Ramos (cell line): ENCODE results near the gene TIMM17B.
"Not testable (repeated sequence)": the region's sequence is repeated elsewhere in the genome, so short reads cannot be mapped to it uniquely, and the experiment has no call there.

Source experiments
- in situ Hi-C: fragments of 300-500 bp; cut with MboI; formaldehyde crosslinking; loops from one replicate; pipeline ENCODE4 v1.14.3; 2022; ENCODE audit warnings: low sequenced_read_pairs; ENCODE audit not compliant: unreplicated experiment

TIMM17B gene

GRCh38 chrX:48899078-48899410 lies 1.5 kb upstream of the TIMM17B start:
- in situ Hi-C loops, result no loop called here

DNA sequence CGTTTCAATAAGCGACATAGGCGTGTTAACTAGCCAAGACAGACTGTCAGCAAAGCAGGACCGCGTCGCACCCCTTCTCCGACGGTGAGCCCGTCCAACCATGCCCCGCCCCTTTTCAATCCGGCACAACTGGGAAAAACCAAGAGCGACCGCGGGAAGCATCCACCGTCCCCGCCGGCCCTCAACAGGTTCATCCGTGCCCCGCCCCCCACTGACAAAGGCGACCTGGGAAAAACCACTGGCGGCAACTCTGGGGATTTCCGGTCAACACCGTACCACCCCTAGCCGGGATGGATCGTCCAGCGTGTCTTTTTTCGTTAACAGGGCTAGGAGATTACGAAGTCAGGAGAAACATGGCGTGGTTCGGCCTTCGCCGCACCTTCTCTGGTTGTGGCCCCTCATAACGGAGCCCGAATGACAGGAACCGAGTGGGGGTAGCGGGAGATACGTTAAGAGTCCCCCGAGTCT lies 377 bp downstream of the TIMM17B start:
- in situ Hi-C loops, result no loop called here

DNA sequence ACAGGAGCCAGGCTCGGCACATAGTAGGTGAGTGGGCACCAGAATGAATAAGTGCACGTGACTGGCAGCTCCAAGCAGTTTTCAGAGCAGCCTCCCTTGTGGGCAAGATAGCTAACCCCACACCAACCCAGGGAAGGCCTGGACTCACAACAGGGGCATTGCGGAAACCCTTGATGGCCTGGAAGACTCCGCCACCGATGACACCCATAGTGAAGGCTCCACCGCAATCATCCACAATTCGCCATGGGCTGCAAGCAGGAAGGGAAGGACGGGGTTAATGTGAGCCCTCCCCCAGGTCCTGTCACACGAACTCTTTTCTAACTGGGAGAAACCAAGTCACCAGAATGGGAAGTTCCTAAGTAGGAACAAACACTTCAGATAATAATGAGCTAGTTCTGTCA lies 957 bp downstream of the TIMM17B start:
- in situ Hi-C loops, result no loop called here

- in situ Hi-C loops, result no loop called here
Observed at GRCh38 chrX:48894891-48895290, 2.7 kb downstream of the TIMM17B start.

- in situ Hi-C loops, result no loop called here
Observed at GRCh38 chrX:48893556-48894348, 3.8 kb downstream of the TIMM17B start.

DNA sequence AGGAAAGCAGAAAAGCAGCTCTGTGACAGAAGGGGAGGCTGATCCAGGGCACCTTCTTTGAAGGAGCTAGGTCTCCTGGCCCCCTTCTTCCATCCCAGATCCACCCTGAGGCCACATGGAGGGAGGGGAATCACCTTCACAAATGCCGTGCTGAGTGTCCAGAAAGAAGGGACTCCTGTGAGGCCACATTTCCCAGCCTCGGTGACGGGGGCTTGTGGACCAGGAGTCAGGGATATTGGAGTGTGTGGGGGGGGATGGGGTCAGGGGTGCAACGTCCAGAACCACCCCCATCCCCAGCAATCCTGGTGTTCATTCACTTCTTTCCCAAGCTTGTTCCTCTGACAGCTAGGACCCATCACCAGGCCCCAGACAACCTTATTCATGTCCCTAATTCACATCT lies 4.7 kb downstream of the TIMM17B start:
- in situ Hi-C loops, result no loop called here

- in situ Hi-C loops, result no loop called here
Observed at GRCh38 chrX:48891402-48892288, 5.9 kb downstream of the TIMM17B start.

DNA sequence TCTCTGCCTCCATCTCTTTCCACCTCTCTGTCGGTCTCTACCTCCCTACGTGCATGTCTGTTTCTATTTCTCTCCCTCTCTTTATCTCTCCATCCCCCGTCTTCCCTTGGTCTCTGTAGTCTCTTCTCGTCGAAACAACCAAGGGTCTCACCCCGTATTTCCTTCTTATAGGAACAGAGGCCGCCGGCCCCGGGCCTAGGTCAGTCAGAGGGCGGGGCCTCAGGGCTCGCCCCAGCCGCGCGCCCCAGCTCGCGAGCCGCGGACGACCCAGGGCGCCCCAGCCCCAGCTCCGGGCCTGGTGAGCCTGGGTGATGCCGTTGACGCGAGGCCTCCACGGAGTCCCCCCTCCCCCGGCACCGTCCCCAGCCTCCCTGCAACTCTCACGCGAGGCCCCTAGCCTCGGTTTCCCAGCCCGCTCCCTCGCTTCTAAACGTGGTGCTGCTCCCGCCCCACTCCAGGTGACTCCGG lies 6.6 kb downstream of the TIMM17B start:
- in situ Hi-C loops, result no loop called here

DNA sequence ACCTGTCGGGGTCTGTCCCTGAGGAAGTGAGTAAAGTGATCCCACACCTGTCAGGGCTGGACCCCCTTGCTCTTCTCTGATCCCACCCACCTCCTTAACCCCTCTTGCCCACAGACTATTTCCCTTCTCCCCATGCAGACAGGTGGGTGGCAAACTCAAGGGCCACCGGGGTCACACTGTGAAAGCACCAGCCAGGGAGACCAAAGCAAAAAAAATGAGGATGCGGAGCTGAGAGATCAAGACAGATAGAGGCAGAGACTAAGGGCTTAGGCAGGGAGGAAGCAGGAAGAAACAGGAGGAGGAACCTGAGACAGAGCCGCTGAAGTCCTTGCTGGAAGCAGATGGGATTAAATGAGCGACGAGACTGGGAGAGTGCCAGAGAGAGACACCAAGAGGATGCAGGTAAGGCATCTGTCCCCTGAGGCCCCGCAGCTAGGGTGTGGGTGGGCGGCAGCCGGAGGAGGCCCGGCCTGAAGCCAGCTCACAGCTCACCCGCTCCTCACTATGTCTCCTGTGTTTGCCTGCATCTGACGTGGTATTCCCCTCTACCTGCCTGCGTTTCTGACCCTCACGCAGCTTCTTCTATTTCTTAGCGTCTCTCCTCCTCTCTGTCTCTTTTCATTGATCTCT lies 7.2 kb downstream of the TIMM17B start:
- in situ Hi-C loops, result no loop called here

DNA sequence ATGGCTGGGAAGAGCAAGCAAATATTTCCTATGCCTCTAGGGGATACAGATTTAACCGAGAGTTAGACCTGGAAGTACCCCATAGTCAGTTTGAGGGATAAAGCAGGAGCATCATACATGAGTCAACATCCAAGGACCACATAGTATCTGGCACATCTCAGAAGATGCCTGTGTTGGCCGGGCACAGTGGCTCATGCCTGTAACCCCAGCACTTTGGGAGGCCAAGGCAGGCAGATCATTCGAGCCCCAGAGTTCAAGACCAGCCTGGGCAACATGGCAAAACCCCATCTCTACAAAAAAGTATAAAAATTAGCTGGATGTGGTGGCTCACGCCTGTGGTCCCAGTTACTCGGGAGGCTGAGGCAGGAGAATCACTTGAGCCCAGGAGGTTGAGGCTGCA lies 11.0 kb downstream of the TIMM17B start:
- in situ Hi-C loops, result not testable (repeated sequence)

- in situ Hi-C loops, result no loop called here
Observed at GRCh38 chrX:48883729-48884128, 13.8 kb downstream of the TIMM17B start.

DNA sequence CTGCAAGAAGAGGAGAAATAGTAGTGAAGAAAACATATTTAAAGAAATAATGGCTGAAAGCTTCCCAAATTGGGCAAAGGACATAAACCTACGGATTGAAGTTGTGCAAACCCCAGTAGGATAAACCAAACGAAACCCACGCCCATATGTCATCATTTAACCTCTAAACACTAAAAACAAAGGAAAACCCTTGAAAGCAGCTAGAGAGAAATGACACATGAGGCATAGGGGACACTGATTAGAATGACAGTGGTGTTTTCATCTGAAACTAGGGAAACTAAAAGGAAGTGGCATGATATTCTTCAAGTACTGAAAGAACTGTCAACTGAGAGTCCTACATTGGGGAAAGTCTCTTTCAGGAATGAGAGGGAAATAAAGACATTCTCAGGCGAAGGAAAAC lies 20.6 kb downstream of the TIMM17B start:
- in situ Hi-C loops, result not testable (repeated sequence)

GRCh38 chrX:48872017-48872416 lies 25.6 kb downstream of the TIMM17B start:
- in situ Hi-C loops, result not testable (repeated sequence)

GRCh38 chrX:48864210-48864609 lies 33.4 kb downstream of the TIMM17B start:
- in situ Hi-C loops, result no loop called here

DNA sequence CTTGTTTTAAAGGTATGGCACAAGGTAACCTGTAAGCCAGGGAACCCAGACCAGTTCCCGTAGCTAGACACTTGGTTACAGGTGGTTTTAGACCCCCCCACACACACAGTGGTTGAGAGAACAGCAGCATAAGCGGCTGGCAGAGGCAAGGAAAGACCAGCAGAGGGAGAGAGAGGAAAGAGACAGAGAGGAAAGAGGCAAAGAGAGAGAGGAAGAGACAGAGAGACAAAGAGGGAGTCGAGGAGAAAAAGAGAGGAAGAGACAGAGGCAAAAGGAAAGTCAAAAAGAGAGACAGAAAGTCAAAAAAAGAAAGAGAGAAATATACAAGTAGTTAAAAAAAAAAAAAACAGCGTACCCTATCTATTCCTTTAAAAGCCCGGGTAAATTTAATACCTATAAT lies 42.7 kb downstream of the TIMM17B start:
- in situ Hi-C loops, result no loop called here

DNA sequence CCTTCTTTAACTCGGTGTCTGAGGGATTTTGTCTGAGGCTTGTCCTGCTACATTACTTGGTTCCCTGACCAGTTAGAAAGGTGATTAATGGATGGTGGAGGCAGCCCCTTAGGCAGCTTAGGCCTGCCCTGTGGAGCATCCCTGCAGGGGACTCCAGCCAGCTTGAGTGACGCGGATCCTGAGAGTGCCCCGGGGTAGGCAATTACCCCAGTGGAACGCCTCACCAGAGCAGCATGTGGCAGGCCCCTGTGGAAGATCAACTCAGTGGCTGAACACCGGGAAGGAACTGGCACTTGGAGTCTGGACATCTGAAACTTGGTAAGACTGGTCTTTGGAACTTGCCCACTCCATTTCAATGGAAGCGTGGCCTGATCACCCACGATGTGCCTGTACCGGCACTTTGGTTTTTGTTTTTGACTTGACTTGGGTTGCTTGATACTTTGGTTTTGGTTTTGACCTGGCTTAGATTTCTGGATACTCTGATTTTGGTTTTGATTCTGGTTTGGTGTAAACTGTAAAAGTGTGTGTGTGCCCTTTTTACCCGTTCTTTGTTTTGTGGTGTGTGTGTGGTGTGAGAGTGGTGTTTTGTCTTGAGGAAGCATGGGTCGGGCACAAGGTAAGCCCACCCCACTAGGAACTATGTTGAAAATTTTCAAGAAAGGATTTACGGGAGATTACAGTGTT lies 43.3 kb downstream of the TIMM17B start:
- in situ Hi-C loops, result not testable (repeated sequence)

DNA sequence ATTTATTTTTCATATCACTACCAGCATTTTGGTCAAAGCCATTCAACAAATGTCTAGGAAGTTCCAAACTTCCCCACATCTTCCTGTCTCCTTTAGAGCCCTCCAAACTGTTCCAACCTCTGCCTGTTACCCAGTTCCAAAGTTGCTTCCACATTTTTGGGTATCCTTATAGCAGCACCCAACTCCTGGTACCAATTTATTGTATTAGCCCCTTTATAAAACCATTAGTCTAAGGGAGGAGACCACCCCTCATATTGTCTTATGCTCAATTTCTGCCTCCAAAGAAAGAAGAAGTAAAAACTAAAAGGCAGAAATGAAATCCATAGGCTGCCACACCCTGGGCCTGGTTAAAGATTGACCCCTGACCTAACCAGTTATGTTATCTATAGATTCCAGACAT lies 44.1 kb downstream of the TIMM17B start:
- in situ Hi-C loops, result not testable (repeated sequence)

DNA sequence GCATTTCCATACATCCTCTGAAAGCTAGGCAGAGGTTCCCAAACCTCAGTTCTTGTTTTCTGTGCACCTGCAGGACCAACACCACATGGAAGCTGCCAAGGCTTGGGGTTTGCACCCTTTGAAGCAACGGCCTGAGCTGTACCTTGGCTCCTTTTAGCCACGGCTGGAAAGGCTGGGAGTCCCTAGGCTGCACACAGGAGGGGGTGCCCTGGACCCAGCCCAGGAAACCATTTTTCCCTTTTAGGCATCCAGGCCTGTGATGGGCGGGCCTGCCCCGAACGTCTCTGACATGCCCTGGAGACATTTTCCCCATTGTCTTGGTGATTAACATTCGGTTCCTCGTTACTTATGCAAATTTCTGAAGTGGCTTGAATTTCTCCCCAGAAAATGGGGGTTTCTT lies 44.7 kb downstream of the TIMM17B start:
- in situ Hi-C loops, result no loop called here

DNA sequence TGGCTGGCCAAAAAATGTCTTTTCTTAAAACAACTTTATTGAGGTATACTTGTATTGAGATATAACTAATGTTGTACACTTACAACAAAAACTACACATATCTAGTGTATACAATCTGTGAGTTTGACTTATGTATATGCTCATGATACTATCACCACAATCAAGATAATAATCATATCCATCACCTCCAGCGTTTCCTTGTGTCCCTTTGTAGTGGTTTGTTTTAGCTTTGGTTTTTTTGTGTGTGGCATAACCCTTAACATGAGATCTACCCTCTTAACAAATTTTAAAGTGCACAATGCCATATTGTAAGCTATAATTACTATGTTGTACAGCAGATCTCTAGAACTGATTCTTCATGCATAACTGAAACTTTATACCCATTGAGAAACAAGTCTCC lies 48.7 kb downstream of the TIMM17B start:
- in situ Hi-C loops, result no loop called here
